Neural progenitor cell (in vitro differentiated cells): ENCODE measurements around the gene DIP2A. TPM values are rescaled to one million over a fixed set of nuclear protein-coding genes. Genes with fewer than 3 reads are reported as not detected.
"Not testable (repeated sequence)": the region's sequence is repeated elsewhere in the genome, so short reads cannot be mapped to it uniquely, and the experiment has no call there.

ENCODE experiments used
- DNase-seq: peaks from one replicate; pipeline ENCODE4 v3.0.0-alpha.2; 2016; ENCODE audit warnings: low spot score
- H2AFZ ChIP-seq: fragments of 200-600 bp; sonication (generic); replicated peaks from 2 replicates; pipeline ENCODE4 v1.6.1; 2016; ENCODE audit warnings: antibody characterized with exemption
- H3F3A ChIP-seq: fragments of 200-600 bp; sonication (generic); 2 replicates; pipeline ENCODE4 v1.6.1; 2016; ENCODE audit warnings: antibody characterized with exemption, low read depth
- H3K27ac ChIP-seq: fragments of 200-600 bp; sonication (generic); 2 replicates; pipeline ENCODE4 v1.5.1; 2016; ENCODE audit warnings: mild to moderate bottlenecking
- H3K27me3 ChIP-seq: fragments of 200-600 bp; sonication (generic); 2 replicates; pipeline ENCODE4 v1.6.1; 2016; ENCODE audit warnings: mild to moderate bottlenecking, moderate library complexity
- H3K36me3 ChIP-seq: fragments of 200-600 bp; sonication (generic); 2 replicates; pipeline ENCODE4 v1.5.1; 2016
- H3K4me1 ChIP-seq: fragments of 200-600 bp; sonication (generic); 2 replicates; pipeline ENCODE4 v1.6.1; 2016; ENCODE audit warnings: mixed run types
- H3K4me2 ChIP-seq: fragments of 200-600 bp; sonication (generic); 2 replicates; pipeline ENCODE4 v1.6.1; 2016
- H3K4me3 ChIP-seq: fragments of 200-600 bp; sonication (generic); 2 replicates; pipeline ENCODE4 v1.5.1; 2016
- H3K79me2 ChIP-seq: fragments of 200-600 bp; sonication (generic); 2 replicates; pipeline ENCODE4 v1.6.1; 2016; ENCODE audit warnings: low read depth
- H3K9ac ChIP-seq: fragments of 200-600 bp; sonication (generic); 2 replicates; pipeline ENCODE4 v1.6.1; 2016
- H3K9me3 ChIP-seq: fragments of 200-600 bp; sonication (generic); 2 replicates; pipeline ENCODE4 v1.5.1; 2016; ENCODE audit warnings: low read depth
- H4K20me1 ChIP-seq: fragments of 200-600 bp; sonication (generic); 2 replicates; pipeline ENCODE4 v1.6.1; 2016; ENCODE audit warnings: low read depth
- H3K27ac Mint-ChIP-seq: 3 replicates; pipeline ENCODE4 v1.8.0; 2021; ENCODE audit warnings: mixed read lengths
- H3K27me3 Mint-ChIP-seq: 2 replicates; pipeline ENCODE4 v1.8.0; 2022; ENCODE audit warnings: low read depth, mild to moderate bottlenecking, inconsistent platforms, moderate library complexity, mixed read lengths; ENCODE audit not compliant: insufficient read depth
- H3K36me3 Mint-ChIP-seq: 3 replicates; pipeline ENCODE4 v1.8.0; 2021; ENCODE audit warnings: mixed read lengths
- H3K4me1 Mint-ChIP-seq: 3 replicates; pipeline ENCODE4 v1.8.0; 2021; ENCODE audit warnings: mixed read lengths
- H3K4me3 Mint-ChIP-seq: 3 replicates; pipeline ENCODE4 v1.8.0; 2021; ENCODE audit warnings: mild to moderate bottlenecking, moderate library complexity, mixed read lengths
- H3K9me3 Mint-ChIP-seq: 3 replicates; pipeline ENCODE4 v1.8.0; 2020; ENCODE audit warnings: mixed read lengths
- EZH2 ChIP-seq: fragments of 200-600 bp; sonication (generic); IDR thresholded peaks from 2 replicates; pipeline ENCODE4 v1.6.1; 2017; ENCODE audit warnings: antibody characterized with exemption, mild to moderate bottlenecking, moderate library complexity
- EZH2phosphoT487 ChIP-seq: fragments of 200-600 bp; sonication (generic); IDR thresholded peaks from 2 replicates; pipeline ENCODE4 v1.6.1; 2017; ENCODE audit warnings: antibody characterized with exemption
- total RNA-seq: library from RNA; depleted of rRNA; stranded (reverse); fragments of >200 nt; gene quantifications from 2 replicates; pipeline ENCODE4 v1.2.3, GENCODE V29; 2015; ENCODE audit warnings: low replicate concordance
- TF ChIP-seq, protein P1 (sequence below): fragments of 200-600 bp; sonication (generic); IDR thresholded peaks from 2 replicates; pipeline ENCODE4 v1.5.1; 2017; ENCODE audit warnings: antibody characterized with exemption, mild to moderate bottlenecking

Gene DIP2A
- total RNA-seq, 1 donor from 2014 or later: 50.7 TPM

DNA sequence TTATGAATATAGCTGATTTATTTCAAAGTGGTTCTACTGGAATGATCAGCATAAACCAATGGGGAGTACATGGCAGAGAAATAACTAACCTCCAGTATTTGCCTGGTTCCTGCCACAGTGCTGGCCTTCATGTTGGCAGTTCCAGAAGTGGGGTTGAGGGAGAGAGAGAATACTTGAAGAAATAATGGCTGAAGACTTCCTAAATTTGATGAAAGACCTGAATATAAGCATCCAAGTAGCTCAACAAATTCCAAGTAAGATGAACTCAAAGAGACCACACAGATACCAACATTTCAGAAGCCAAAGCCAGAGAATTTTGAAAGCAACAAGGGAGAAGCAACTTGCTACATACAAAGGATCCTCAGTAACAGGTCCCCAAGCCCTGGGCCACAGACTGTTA, 111.9 kb downstream of the DIP2A start:
- Histone ChIP-seq H3K27me3 (no peaks in the 10 kb centered on the region), H3K4me2 (no peak overlapping the region), H3K4me1 (no peaks in the 10 kb centered on the region), H3K79me2 (no peaks in the 10 kb centered on the region), H3K9me3 (no peaks in the 10 kb centered on the region), H2AFZ (no peak overlapping the region), H3K9ac (no peak overlapping the region), H4K20me1 (no peaks in the 10 kb centered on the region), H3K36me3 (no peaks in the 10 kb centered on the region), H3F3A (no peaks in the 10 kb centered on the region), H3K27ac (no peak overlapping the region), H3K4me3 (no peak overlapping the region)
- Mint-ChIP-seq H3K4me1 (no peaks in the 10 kb centered on the region), H3K27ac (no peak overlapping the region), H3K27me3 (no peaks in the 10 kb centered on the region), H3K4me3 (no peak overlapping the region), H3K36me3 (peaks cover 60% of the 10 kb centered on the region), H3K9me3 (peaks cover 28% of the 10 kb centered on the region)
- TF ChIP-seq EZH2 (no peak), EZH2phosphoT487 (no peak)
- TF ChIP-seq, protein P1, sequence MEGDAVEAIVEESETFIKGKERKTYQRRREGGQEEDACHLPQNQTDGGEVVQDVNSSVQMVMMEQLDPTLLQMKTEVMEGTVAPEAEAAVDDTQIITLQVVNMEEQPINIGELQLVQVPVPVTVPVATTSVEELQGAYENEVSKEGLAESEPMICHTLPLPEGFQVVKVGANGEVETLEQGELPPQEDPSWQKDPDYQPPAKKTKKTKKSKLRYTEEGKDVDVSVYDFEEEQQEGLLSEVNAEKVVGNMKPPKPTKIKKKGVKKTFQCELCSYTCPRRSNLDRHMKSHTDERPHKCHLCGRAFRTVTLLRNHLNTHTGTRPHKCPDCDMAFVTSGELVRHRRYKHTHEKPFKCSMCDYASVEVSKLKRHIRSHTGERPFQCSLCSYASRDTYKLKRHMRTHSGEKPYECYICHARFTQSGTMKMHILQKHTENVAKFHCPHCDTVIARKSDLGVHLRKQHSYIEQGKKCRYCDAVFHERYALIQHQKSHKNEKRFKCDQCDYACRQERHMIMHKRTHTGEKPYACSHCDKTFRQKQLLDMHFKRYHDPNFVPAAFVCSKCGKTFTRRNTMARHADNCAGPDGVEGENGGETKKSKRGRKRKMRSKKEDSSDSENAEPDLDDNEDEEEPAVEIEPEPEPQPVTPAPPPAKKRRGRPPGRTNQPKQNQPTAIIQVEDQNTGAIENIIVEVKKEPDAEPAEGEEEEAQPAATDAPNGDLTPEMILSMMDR: no peak
- DNase-seq: no peak

DNA sequence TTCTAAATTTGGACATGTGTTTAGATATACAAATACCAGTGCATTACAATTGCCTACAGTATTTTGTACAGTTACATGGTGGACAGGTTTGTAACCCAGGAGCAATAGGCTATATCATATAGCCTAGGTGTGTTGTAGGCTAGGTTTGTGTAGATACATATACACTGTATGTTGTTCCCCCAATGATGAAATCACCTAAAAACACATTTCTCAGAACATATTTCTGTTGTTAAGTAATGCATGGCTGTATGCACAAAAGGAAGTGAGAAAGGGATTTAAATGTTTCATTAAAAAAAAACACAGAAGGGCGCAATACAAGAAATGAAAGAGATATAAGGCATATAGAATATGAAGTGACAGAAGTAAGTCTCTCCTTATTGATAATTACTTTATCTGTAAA, 114.2 kb downstream of the DIP2A start:
- H3K4me2 ChIP-seq: no peak overlapping the region
- H3K9me3 ChIP-seq: peaks cover 7% of the 10 kb centered on the region
- H3K79me2 ChIP-seq: no peaks in the 10 kb centered on the region
- Mint-ChIP-seq H3K27me3 (no peaks in the 10 kb centered on the region), H3K4me3 (no peak overlapping the region), H3K4me1 (no peaks in the 10 kb centered on the region), H3K36me3 (peaks cover 59% of the 10 kb centered on the region), H3K9me3 (peaks cover 45% of the 10 kb centered on the region), H3K27ac (no peak overlapping the region)
- H3K4me3 ChIP-seq: no peak overlapping the region
- H3K27me3 ChIP-seq: no peaks in the 10 kb centered on the region
- no peaks in the 10 kb centered on the region for H3K36me3 ChIP-seq
- no peaks in the 10 kb centered on the region for H4K20me1 ChIP-seq
- DNase-seq: no peak
- no peak overlapping the region for H3K9ac ChIP-seq
- no peak overlapping the region for H3K27ac ChIP-seq
- TF ChIP-seq EZH2phosphoT487 (no peak), EZH2 (no peak)
- TF ChIP-seq, protein P1: no peak
- H2AFZ ChIP-seq: no peak overlapping the region
- no peaks in the 10 kb centered on the region for H3F3A ChIP-seq
- H3K4me1 ChIP-seq: no peaks in the 10 kb centered on the region

DNA sequence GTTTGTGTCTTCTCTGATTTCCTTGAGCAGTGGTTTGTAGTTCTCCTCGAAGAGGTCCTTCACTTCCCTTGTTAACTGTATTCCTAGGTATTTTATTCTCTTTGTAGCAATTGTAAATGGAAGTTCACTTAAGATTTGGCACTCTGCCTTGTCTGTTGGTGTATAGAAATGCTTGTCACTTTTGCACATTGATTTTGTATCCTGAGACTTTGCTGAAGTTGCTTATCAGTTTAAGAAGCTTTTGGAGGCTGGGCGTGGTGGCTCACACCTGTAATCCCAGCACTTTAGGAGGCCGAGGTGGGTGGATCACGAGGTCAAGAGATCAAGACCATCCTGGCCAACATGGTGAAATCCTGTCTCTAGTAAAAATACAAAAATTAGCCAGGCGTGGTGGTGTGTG, 119.1 kb downstream of the DIP2A start:
- H3K4me1 Mint-ChIP-seq, H3F3A ChIP-seq, H3K27ac Mint-ChIP-seq, H3K27ac ChIP-seq, H3K27me3 ChIP-seq, H3K4me3 ChIP-seq, DNase-seq, H3K4me3 Mint-ChIP-seq, H3K79me2 ChIP-seq, H3K36me3 ChIP-seq, H3K9ac ChIP-seq, H3K4me2 ChIP-seq, H4K20me1 ChIP-seq, H3K4me1 ChIP-seq, H3K27me3 Mint-ChIP-seq, H2AFZ ChIP-seq: not testable (repeated sequence)
- H3K9me3 Mint-ChIP-seq: peaks cover 72% of the 10 kb centered on the region
- H3K36me3 Mint-ChIP-seq: peaks cover 64% of the 10 kb centered on the region
- peaks cover 15% of the 10 kb centered on the region for H3K9me3 ChIP-seq

DNA sequence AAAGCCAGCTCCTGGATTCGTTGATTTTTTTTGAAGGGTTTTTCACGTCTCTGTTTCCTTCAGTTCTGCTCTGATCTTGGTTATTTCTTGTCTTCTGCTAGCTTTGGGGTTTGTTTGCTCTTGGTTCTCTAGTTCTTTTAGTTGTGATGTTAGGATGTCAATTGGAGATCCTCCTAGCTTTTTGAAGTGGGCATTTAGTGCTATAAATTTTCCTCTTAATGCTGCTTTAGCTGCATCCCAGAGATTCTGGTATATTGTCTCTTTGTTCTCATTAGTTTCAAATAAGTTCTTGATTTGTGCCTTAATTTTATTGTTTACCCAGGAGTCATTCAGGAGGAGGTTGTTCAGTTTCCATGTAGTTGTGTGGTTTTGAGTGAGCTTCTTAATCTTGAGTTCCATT, 120.7 kb downstream of the DIP2A start:
- H3K4me2 ChIP-seq, H3K27me3 Mint-ChIP-seq, H3K27ac Mint-ChIP-seq, H3K4me1 Mint-ChIP-seq, H3K4me3 ChIP-seq, H3K4me1 ChIP-seq, H3F3A ChIP-seq, H2AFZ ChIP-seq, H3K4me3 Mint-ChIP-seq, H3K27me3 ChIP-seq, H3K36me3 ChIP-seq, H3K9ac ChIP-seq, H4K20me1 ChIP-seq, DNase-seq, H3K79me2 ChIP-seq, H3K27ac ChIP-seq: not testable (repeated sequence)
- peaks cover 68% of the 10 kb centered on the region for H3K36me3 Mint-ChIP-seq
- peaks cover 80% of the 10 kb centered on the region for H3K9me3 Mint-ChIP-seq
- peaks cover 23% of the 10 kb centered on the region for H3K9me3 ChIP-seq
